ENCODE results near the gene C10orf105.

GRCh38 chr10:71704816-71705215 is 14.8 kb downstream of the C10orf105 start:
- TF ChIP-seq SP2 (IDR thresholded peaks at IDR 0.05; ENCODE audit: low read length) (no peak), GABPA (IDR thresholded peaks at IDR 0.05; ENCODE audit: borderline replicate concordance, insufficient read depth, low read length) (no peak), CTCF (IDR thresholded peaks at IDR 0.05; ENCODE audit: control extremely low read depth in 1 of 3, insufficient read depth in 1 of 3, low read depth in 1 of 3, low read length in 3 of 3) (no peak), RBBP5 (IDR thresholded peaks at IDR 0.05; ENCODE audit: borderline replicate concordance, low read depth, low read length) (no peak), EGR1 (IDR thresholded peaks at IDR 0.05; ENCODE audit: borderline replicate concordance, low read depth, low read length) (no peak), RAD21 (IDR thresholded peaks at IDR 0.05 in 1 of 2, conservative IDR thresholded peaks at IDR 0.05 in 1 of 2; ENCODE audit: low read depth in 2 of 2, low read length in 2 of 2) (no peak), USF2 (IDR thresholded peaks at IDR 0.05; ENCODE audit: low read length) (no peak), NRF1 (IDR thresholded peaks at IDR 0.05; ENCODE audit: low read depth, low read length) (no peak), EZH2 (IDR thresholded peaks at IDR 0.05; ENCODE audit: low read depth, low read length, severe bottlenecking) (no peak)
